ENCODE data around the gene HPSE2. TPM values are rescaled to one million over a fixed set of nuclear protein-coding genes. Genes with fewer than 3 reads are reported as not detected.
"Not testable (repeated sequence)": the region's sequence is repeated elsewhere in the genome, so short reads cannot be mapped to it uniquely, and the experiment has no call there.

The HPSE2 gene
- total RNA-seq, 1 donor from 2014 or later = 3.4 TPM

DNA sequence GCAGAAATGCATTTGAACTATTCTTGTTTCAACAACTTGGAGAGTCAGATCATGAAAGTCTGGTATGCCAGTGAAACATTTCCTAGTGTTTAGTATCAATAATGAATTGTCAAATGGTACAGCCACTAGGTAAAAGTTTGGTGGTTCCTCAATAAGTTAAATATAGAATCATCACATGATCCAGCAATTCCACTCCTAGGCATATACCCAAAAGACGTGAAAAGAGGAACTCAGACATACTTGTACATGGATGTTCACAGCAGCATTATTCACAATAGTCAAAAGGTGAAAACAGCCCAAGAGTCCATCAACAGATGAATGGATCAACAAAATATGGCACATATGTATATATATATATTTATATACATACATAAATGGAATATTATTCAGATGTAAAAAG, 721.9 kb downstream of the HPSE2 start:
- intact Hi-C loops (cut with DNase I) = no loop called here
- Histone ChIP-seq H3K27me3 (no peaks in the 10 kb centered on the region), H3K27ac (no peak overlapping the region), H3K4me1 (no peaks in the 10 kb centered on the region), H3K36me3 (no peaks in the 10 kb centered on the region), H3K9me3 (no peaks in the 10 kb centered on the region), H3K4me3 (no peak overlapping the region)
- no peak for DNase-seq
- TF ChIP-seq, protein P1, sequence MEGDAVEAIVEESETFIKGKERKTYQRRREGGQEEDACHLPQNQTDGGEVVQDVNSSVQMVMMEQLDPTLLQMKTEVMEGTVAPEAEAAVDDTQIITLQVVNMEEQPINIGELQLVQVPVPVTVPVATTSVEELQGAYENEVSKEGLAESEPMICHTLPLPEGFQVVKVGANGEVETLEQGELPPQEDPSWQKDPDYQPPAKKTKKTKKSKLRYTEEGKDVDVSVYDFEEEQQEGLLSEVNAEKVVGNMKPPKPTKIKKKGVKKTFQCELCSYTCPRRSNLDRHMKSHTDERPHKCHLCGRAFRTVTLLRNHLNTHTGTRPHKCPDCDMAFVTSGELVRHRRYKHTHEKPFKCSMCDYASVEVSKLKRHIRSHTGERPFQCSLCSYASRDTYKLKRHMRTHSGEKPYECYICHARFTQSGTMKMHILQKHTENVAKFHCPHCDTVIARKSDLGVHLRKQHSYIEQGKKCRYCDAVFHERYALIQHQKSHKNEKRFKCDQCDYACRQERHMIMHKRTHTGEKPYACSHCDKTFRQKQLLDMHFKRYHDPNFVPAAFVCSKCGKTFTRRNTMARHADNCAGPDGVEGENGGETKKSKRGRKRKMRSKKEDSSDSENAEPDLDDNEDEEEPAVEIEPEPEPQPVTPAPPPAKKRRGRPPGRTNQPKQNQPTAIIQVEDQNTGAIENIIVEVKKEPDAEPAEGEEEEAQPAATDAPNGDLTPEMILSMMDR (IDR thresholded peaks at IDR 0.05) = no peak
- ATAC-seq = no peak

DNA sequence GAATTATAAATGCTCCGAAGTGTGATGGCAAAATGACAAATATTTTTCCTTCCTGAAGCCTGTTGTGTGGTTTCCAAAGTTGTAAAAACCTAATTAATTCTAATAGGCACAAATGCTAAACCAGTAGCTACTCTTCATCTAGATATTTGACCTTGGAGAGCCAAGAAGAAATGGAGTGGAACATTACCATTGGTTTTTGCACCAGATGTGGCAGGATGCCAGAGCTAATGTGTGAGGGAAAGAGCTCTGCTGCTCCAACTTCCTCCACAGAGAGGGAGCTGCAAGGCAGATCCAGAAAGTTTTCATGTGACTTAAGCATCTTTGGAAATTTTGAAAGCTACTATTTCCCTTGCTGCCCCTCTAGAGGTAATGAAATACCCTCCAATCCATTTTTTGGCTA, 723.8 kb downstream of the HPSE2 start:
- Histone ChIP-seq H3K27me3 (no peaks in the 10 kb centered on the region), H3K36me3 (no peaks in the 10 kb centered on the region), H3K4me3 (no peak overlapping the region), H3K9me3 (no peaks in the 10 kb centered on the region), H3K4me1 (no peaks in the 10 kb centered on the region), H3K27ac (no peak overlapping the region)
- no peak for DNase-seq
- intact Hi-C loops (cut with DNase I) = no loop called here
- ATAC-seq = no peak
- TF ChIP-seq, protein P1 (IDR thresholded peaks at IDR 0.05) = no peak

DNA sequence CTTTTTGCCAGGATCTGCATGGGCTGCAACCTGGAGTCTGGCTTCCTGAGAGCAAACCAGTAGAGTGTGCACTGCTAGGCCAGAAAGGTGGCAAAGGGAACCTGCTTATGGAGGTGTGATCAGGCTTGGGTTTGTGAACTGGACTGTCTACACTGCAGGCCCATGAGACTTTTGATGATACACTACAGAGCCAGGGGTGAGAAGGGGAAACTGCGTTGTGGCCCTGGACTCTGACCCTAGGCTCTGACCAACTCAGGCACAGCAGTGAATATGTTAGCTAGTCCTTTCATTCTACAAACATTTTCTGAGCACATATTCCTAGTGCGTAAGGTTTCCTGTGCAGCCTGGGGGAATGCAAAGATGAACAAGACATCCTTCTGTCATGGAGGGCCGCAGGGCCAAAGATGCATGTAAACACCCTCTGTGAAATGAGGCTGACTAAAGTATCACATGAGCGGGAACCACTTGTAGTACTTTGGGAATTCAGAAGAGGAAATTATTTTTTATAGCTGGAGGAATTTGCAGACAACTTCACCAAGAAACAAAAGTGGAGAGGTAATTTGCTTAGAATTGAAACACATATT, 725.1 kb downstream of the HPSE2 start:
- no peaks in the 10 kb centered on the region for H3K27me3 ChIP-seq
- TF ChIP-seq, protein P1 (IDR thresholded peaks at IDR 0.05) = no peak
- no peaks in the 10 kb centered on the region for H3K4me1 ChIP-seq
- DNase-seq (no peak), ATAC-seq (no peak)
- H3K9me3 ChIP-seq = no peaks in the 10 kb centered on the region
- no peaks in the 10 kb centered on the region for H3K36me3 ChIP-seq
- H3K4me3 ChIP-seq = no peak overlapping the region
- intact Hi-C loops (cut with DNase I) = no loop called here
- no peak overlapping the region for H3K27ac ChIP-seq

DNA sequence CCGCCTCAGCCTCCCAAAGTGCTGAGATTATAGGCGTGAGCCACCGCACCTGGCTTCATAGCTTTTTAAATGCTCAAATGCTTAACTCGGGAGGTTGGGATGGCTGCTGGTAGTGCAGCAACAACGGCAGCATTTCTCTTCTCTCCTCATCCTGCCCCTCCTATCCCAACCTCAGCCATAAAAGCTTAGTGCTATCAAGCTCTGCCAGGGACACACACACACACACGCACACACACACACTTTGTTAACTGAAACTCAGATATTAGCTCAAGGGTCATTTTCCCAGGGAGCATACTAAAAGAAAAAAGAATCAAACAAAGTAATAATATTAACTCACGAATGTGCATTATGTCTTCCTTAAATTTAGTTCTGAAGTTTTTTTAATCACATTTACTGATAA, 725.9 kb downstream of the HPSE2 start:
- ATAC-seq = no peak
- intact Hi-C loops (cut with DNase I) = no loop called here
- H3K4me1 ChIP-seq = no peaks in the 10 kb centered on the region
- DNase-seq = no peak
- H3K27ac ChIP-seq = no peak overlapping the region
- H3K36me3 ChIP-seq = no peaks in the 10 kb centered on the region
- no peaks in the 10 kb centered on the region for H3K27me3 ChIP-seq
- H3K4me3 ChIP-seq = no peak overlapping the region
- TF ChIP-seq, protein P1 (IDR thresholded peaks at IDR 0.05) = no peak
- no peaks in the 10 kb centered on the region for H3K9me3 ChIP-seq

DNA sequence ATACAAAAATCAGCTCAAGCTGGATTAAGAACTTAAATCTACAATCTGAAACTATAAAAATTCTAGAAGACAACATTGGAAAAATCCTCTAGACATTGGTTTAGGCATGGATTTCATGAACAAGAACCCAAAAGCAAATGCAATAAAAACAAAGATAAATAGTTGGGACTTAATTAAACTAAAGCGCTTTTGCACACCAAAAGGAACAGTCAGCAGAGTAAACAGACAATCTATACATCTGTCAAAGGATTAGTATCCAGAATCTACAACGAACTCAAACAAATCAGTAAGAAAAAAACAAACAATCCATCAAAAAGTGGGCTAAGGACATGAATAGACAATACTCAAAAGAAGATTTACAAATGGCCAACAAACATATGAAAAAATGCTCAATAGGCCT, 733.1 kb downstream of the HPSE2 start:
- H3K27me3 ChIP-seq; H3K4me3 ChIP-seq; H3K9me3 ChIP-seq; ATAC-seq; H3K36me3 ChIP-seq; DNase-seq; intact Hi-C loops (cut with DNase I); H3K4me1 ChIP-seq; H3K27ac ChIP-seq: not testable (repeated sequence)

DNA sequence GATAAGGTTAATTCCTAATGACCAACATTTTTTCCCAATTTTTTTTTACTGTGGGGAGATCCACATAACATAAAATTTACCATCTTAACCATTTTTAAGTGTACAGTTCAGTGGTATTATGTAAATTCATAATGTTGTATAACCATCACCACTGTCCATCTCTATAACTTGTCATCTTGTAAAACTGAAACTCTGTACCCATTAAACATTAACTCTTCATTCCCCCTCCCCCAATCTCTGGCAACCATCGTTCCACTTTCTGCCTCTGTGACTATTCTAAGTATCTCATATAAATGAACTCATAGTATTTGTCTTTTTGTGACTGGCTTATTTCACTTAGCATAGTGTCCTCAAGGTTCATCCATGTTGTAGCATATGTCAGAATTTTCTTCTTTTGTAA, 742.9 kb downstream of the HPSE2 start:
- H3K9me3 ChIP-seq = peaks cover 10% of the 10 kb centered on the region
- H3K36me3 ChIP-seq = no peaks in the 10 kb centered on the region
- intact Hi-C loops (cut with DNase I) = no loop called here
- ATAC-seq (no peak), DNase-seq (no peak)
- TF ChIP-seq, protein P1 (IDR thresholded peaks at IDR 0.05) = no peak
- H3K27ac ChIP-seq = no peak overlapping the region
- no peak overlapping the region for H3K4me3 ChIP-seq
- H3K27me3 ChIP-seq = no peaks in the 10 kb centered on the region
- H3K4me1 ChIP-seq = no peaks in the 10 kb centered on the region
